GM18909 (cell line): ENCODE data around the gene PALM2AKAP2.
"Not testable (repeated sequence)": the region's sequence is repeated elsewhere in the genome, so short reads cannot be mapped to it uniquely, and the experiment has no call there.

Experiments used
- ATAC-seq: cut with Tn5 transposase; IDR thresholded peaks from one replicate; pipeline ENCODE4 v1.9.1; 2021; ENCODE audit warnings: mild to moderate bottlenecking; ENCODE audit not compliant: unreplicated experiment, poor library complexity

Gene PALM2AKAP2

GRCh38 chr9:109799792-109800191 is 19.8 kb downstream of the PALM2AKAP2 start:
- no peak for ATAC-seq

GRCh38 chr9:109801484-109801883 is 21.5 kb downstream of the PALM2AKAP2 start:
- no peak for ATAC-seq

GRCh38 chr9:109802491-109802890 is 22.5 kb downstream of the PALM2AKAP2 start:
- ATAC-seq: no peak

- no peak for ATAC-seq
Measured at GRCh38 chr9:109805050-109805449, 25.1 kb downstream of the PALM2AKAP2 start.

- ATAC-seq: no peak
Measured at GRCh38 chr9:109806506-109807115, 26.6 kb downstream of the PALM2AKAP2 start.

- ATAC-seq: no peak
Measured at GRCh38 chr9:109811876-109812275, 31.9 kb downstream of the PALM2AKAP2 start.

GRCh38 chr9:109812331-109812730 is 32.3 kb downstream of the PALM2AKAP2 start:
- ATAC-seq: no peak

- ATAC-seq: no peak
Measured at GRCh38 chr9:109812818-109813281, 32.9 kb downstream of the PALM2AKAP2 start.

GRCh38 chr9:109813303-109813702 is 33.3 kb downstream of the PALM2AKAP2 start:
- no peak for ATAC-seq

GRCh38 chr9:109813829-109814228 is 33.8 kb downstream of the PALM2AKAP2 start:
- no peak for ATAC-seq

GRCh38 chr9:109815366-109815947 is 35.5 kb downstream of the PALM2AKAP2 start:
- no peak for ATAC-seq

- ATAC-seq: no peak
Measured at GRCh38 chr9:109816490-109816889, 36.5 kb downstream of the PALM2AKAP2 start.

- no peak for ATAC-seq
Measured at GRCh38 chr9:109817146-109817845, 37.3 kb downstream of the PALM2AKAP2 start.

- ATAC-seq: peak; percentile 69
Measured at GRCh38 chr9:109817846-109818472, 38.0 kb downstream of the PALM2AKAP2 start.

GRCh38 chr9:109821711-109822110 is 41.7 kb downstream of the PALM2AKAP2 start:
- no peak for ATAC-seq

GRCh38 chr9:109825383-109825782 is 45.4 kb downstream of the PALM2AKAP2 start:
- ATAC-seq: not testable (repeated sequence)

GRCh38 chr9:109826559-109826958 is 46.6 kb downstream of the PALM2AKAP2 start:
- ATAC-seq: no peak

GRCh38 chr9:109828254-109828653 is 48.3 kb downstream of the PALM2AKAP2 start:
- ATAC-seq: no peak
